Measurements from ENCODE around the gene NEDD4L. TPM values are rescaled to one million over a fixed set of nuclear protein-coding genes. Genes with fewer than 3 reads are reported as not detected.

The NEDD4L gene
- total RNA-seq, 1 experiment from 2014 or later: 42.9 TPM

GRCh38 chr18:58124475-58124874 lies 80.4 kb downstream of the NEDD4L start:
- TF ChIP-seq TCF7L2 (IDR thresholded peaks at IDR 0.05; ENCODE audit: low read depth, low read length) (no peak), POLR2AphosphoS5 (IDR thresholded peaks at IDR 0.05; ENCODE audit: low read depth, low read length) (no peak), CTCF (IDR thresholded peaks at IDR 0.05) (no peak)
- TF ChIP-seq, protein P1, sequence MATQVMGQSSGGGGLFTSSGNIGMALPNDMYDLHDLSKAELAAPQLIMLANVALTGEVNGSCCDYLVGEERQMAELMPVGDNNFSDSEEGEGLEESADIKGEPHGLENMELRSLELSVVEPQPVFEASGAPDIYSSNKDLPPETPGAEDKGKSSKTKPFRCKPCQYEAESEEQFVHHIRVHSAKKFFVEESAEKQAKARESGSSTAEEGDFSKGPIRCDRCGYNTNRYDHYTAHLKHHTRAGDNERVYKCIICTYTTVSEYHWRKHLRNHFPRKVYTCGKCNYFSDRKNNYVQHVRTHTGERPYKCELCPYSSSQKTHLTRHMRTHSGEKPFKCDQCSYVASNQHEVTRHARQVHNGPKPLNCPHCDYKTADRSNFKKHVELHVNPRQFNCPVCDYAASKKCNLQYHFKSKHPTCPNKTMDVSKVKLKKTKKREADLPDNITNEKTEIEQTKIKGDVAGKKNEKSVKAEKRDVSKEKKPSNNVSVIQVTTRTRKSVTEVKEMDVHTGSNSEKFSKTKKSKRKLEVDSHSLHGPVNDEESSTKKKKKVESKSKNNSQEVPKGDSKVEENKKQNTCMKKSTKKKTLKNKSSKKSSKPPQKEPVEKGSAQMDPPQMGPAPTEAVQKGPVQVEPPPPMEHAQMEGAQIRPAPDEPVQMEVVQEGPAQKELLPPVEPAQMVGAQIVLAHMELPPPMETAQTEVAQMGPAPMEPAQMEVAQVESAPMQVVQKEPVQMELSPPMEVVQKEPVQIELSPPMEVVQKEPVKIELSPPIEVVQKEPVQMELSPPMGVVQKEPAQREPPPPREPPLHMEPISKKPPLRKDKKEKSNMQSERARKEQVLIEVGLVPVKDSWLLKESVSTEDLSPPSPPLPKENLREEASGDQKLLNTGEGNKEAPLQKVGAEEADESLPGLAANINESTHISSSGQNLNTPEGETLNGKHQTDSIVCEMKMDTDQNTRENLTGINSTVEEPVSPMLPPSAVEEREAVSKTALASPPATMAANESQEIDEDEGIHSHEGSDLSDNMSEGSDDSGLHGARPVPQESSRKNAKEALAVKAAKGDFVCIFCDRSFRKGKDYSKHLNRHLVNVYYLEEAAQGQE (IDR thresholded peaks at IDR 0.05; ENCODE audit: insufficient read depth in 1 of 2, low read depth in 2 of 2, low read length in 1 of 2): no peak
- DNase-seq (ENCODE audit: low read depth, low spot score): no peak
- H3K4me1 ChIP-seq (ENCODE audit: control insufficient read depth, insufficient read depth, low read length): no peaks in the 10 kb centered on the region
- ChIA-PET POLR2A (no interaction called here), CTCF (no interaction called here)
- no peaks in the 10 kb centered on the region for H3K36me3 ChIP-seq (ENCODE audit: control insufficient read depth, insufficient read depth, low read length)
- no peaks in the 10 kb centered on the region for H3K27me3 ChIP-seq (ENCODE audit: control insufficient read depth, insufficient read depth, low read length)
- ATAC-seq: no peak
- H3K27ac ChIP-seq (ENCODE audit: low read length): no peak overlapping the region; the same call in 1 of the 2 replicates
- H3K4me3 ChIP-seq (ENCODE audit: low read depth in 2 of 2, low read length in 2 of 2): no peak overlapping the region
- no TSS peak for BruUV-seq (replicated peaks)
- in situ Hi-C loops (cut with HindIII; ENCODE audit: low pct_unique_long_range_greater_than_20kb, low sequenced_read_pairs) (no loop called here), intact Hi-C loops (cut with micrococcal nuclease; ENCODE audit: unreplicated experiment) (no loop called here)
- no peaks in the 10 kb centered on the region for H3K9me3 ChIP-seq (ENCODE audit: control insufficient read depth, insufficient read depth, low read depth, low read length)

DNA sequence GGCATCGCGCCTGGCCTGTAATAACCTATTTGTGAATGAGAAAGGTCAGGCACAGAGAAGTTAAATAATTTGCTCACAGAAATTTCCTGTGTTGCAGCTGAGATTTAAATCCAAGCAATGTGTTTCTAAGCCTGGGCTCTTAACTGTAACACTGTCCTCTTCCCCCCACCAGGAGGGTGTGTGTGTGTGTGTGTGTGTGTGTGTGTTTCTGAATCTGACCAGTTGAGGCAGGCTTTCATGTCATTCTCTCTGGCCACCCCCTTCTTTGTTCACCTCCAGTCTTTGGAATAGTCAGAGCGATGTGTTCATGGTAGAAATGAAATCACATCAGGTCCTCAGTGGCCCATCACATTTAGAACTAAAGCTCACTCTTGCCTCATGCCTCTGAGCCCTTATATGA lies 81.2 kb downstream of the NEDD4L start:
- POLR2A ChIA-PET: no interaction called here
- CTCF ChIA-PET: interaction anchor here (1.0 kb wide), 1 partner anchor 82 kb away, joined by 4 read pairs; the partner anchor contains the start of gene NEDD4L
- no peak for TF ChIP-seq POLR2AphosphoS5 (IDR thresholded peaks at IDR 0.05; ENCODE audit: low read depth, low read length)
- TF ChIP-seq CTCF (IDR thresholded peaks at IDR 0.05): no peak
- TF ChIP-seq, protein P1 (IDR thresholded peaks at IDR 0.05; ENCODE audit: insufficient read depth in 1 of 2, low read depth in 2 of 2, low read length in 1 of 2): no peak
- no peak for TF ChIP-seq SIN3A (IDR thresholded peaks at IDR 0.05; ENCODE audit: borderline replicate concordance, insufficient read depth, low read depth, low read length)
- intact Hi-C loops (cut with micrococcal nuclease; ENCODE audit: unreplicated experiment): no loop called here
- Histone ChIP-seq H3K9me3 (ENCODE audit: control insufficient read depth, insufficient read depth, low read depth, low read length) (no peaks in the 10 kb centered on the region), H3K27ac (ENCODE audit: low read length) (no peak overlapping the region), H3K27me3 (ENCODE audit: control insufficient read depth, insufficient read depth, low read length) (no peaks in the 10 kb centered on the region), H3K4me3 (ENCODE audit: low read depth in 2 of 2, low read length in 2 of 2) (no peak overlapping the region), H3K36me3 (ENCODE audit: control insufficient read depth, insufficient read depth, low read length) (no peaks in the 10 kb centered on the region), H3K4me1 (ENCODE audit: control insufficient read depth, insufficient read depth, low read length) (no peaks in the 10 kb centered on the region)
- ATAC-seq (no peak), DNase-seq (ENCODE audit: low read depth, low spot score) (no peak)
- BruUV-seq (replicated peaks): no TSS peak
- in situ Hi-C loops (cut with HindIII; ENCODE audit: low pct_unique_long_range_greater_than_20kb, low sequenced_read_pairs): no loop called here
